ENCODE data around the gene ASS1.

The ASS1 gene

GRCh38 chr9:130477564-130477963 is 32.8 kb downstream of the ASS1 start:
- TF ChIP-seq CTCF (conservative IDR thresholded peaks at IDR 0.05) (no peak), ZFX (IDR thresholded peaks at IDR 0.05) (no peak)
- no peak overlapping the region for H3K27ac ChIP-seq

GRCh38 chr9:130478152-130478551 is 33.4 kb downstream of the ASS1 start:
- no peak for TF ChIP-seq ZFX (IDR thresholded peaks at IDR 0.05)
- H3K27ac ChIP-seq: no peak overlapping the region

GRCh38 chr9:130478736-130479575 is 34.2 kb downstream of the ASS1 start:
- TF ChIP-seq ZFX (IDR thresholded peaks at IDR 0.05) (no peak), CTCF (conservative IDR thresholded peaks at IDR 0.05) (no peak)

GRCh38 chr9:130479587-130479986 is 34.8 kb downstream of the ASS1 start:
- H3K27ac ChIP-seq: no peak overlapping the region
- TF ChIP-seq CTCF (conservative IDR thresholded peaks at IDR 0.05): no peak
- no peak for TF ChIP-seq ZFX (IDR thresholded peaks at IDR 0.05)

More at GRCh38 chr9:130478736-130479575, 34.2 kb downstream of the ASS1 start:
- no peak overlapping the region for H3K27ac ChIP-seq

- TF ChIP-seq CTCF (conservative IDR thresholded peaks at IDR 0.05) (no peak), ZFX (IDR thresholded peaks at IDR 0.05) (no peak)
- H3K27ac ChIP-seq: no peak overlapping the region
Measured at GRCh38 chr9:130480673-130481072, 35.9 kb downstream of the ASS1 start.

GRCh38 chr9:130482463-130482862 is 37.7 kb downstream of the ASS1 start:
- no peak overlapping the region for H3K27ac ChIP-seq
- TF ChIP-seq CTCF (conservative IDR thresholded peaks at IDR 0.05): no peak
- no peak for TF ChIP-seq ZFX (IDR thresholded peaks at IDR 0.05)

GRCh38 chr9:130483371-130483971 is 38.7 kb downstream of the ASS1 start:
- TF ChIP-seq ZFX (IDR thresholded peaks at IDR 0.05): no peak
- TF ChIP-seq CTCF (conservative IDR thresholded peaks at IDR 0.05): no peak

More at GRCh38 chr9:130483371-130483971, 38.7 kb downstream of the ASS1 start:
- no peak overlapping the region for H3K27ac ChIP-seq

All from C4-2B (cell line).